ENCODE results near the gene PPP1R1A. TPM values are rescaled to one million over a fixed set of nuclear protein-coding genes. Genes with fewer than 3 reads are reported as not detected.

PPP1R1A gene
- total RNA-seq, 3 donors from 2014 or later = 0.52 to 30.0 (median 0.75) TPM

GRCh38 chr12:54593135-54593534 lies 4.7 kb upstream of the PPP1R1A start:
- Histone ChIP-seq H3K4me3 (no peak overlapping the region), H3K4me1 (ENCODE audit: low read depth) (peaks cover 2% of the 10 kb centered on the region), H3K9me3 (no peaks in the 10 kb centered on the region), H3K36me3 (ENCODE audit: low read depth) (no peaks in the 10 kb centered on the region)
- no peak for DNase-seq
- intact Hi-C loops (cut with DNase I, micrococcal nuclease) = no loop called here
- ATAC-seq = no peak
- no peak for TF ChIP-seq CTCF (IDR thresholded peaks at IDR 0.05)

GRCh38 chr12:54592316-54592715 lies 3.9 kb upstream of the PPP1R1A start:
- peaks cover 5% of the 10 kb centered on the region for H3K4me1 ChIP-seq (ENCODE audit: low read depth)
- intact Hi-C loops (cut with DNase I, micrococcal nuclease) = no loop called here

DNA sequence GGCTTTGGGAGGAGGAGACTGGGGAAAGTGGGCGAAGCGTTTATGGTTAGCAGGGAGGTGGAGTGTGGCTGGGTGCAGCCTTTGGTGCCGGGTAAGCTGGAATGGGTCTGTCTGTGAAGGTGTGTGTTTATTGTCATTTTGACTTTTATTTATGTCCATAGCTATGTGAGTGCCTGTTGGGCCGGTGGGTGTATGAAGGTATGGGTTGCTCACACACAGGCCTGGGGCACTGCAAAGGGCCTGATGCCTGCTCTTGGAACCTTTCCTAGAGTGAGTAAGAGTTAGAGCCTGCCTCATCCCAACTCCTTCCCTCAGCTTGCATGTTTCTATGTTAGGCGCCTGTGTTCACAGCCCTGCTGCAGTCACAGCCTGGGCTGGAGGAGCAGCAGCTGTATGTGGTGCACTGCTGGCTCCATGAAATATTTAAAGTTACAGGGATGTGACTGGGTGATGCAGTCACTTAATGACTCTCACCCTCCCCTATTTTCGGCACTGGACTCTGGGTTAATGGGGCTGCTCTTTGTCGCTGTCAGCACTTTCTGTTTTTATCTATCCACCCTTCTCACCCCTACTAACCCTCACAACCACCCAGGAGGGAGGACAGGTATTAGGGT lies 2.6 kb upstream of the PPP1R1A start:
- DNase-seq (no peak), ATAC-seq (no peak)
- H3K9me3 ChIP-seq = no peaks in the 10 kb centered on the region
- no peak overlapping the region for H3K4me3 ChIP-seq
- H3K4me1 ChIP-seq (ENCODE audit: low read depth) = peaks cover 5% of the 10 kb centered on the region
- intact Hi-C loops (cut with DNase I, micrococcal nuclease) = no loop called here
- no peaks in the 10 kb centered on the region for H3K36me3 ChIP-seq (ENCODE audit: low read depth)
- TF ChIP-seq CTCF (IDR thresholded peaks at IDR 0.05) = no peak

More at GRCh38 chr12:54592316-54592715, 3.9 kb upstream of the PPP1R1A start:
- DNase-seq (no peak), ATAC-seq (no peak)
- Histone ChIP-seq H3K36me3 (ENCODE audit: low read depth) (no peaks in the 10 kb centered on the region), H3K9me3 (no peaks in the 10 kb centered on the region), H3K4me3 (no peak overlapping the region)
- TF ChIP-seq CTCF (IDR thresholded peaks at IDR 0.05) = no peak

- Histone ChIP-seq H3K9me3 (no peaks in the 10 kb centered on the region), H3K4me3 (no peak overlapping the region), H3K4me1 (ENCODE audit: low read depth) (peaks cover 5% of the 10 kb centered on the region), H3K36me3 (ENCODE audit: low read depth) (no peaks in the 10 kb centered on the region)
- ATAC-seq = no peak
- no peak for DNase-seq
- intact Hi-C loops (cut with DNase I, micrococcal nuclease) = no loop called here
- no peak for TF ChIP-seq CTCF (IDR thresholded peaks at IDR 0.05)
Observed at GRCh38 chr12:54589964-54590363, 1.5 kb upstream of the PPP1R1A start.

- no peak for TF ChIP-seq CTCF (IDR thresholded peaks at IDR 0.05)
- Histone ChIP-seq H3K4me1 (ENCODE audit: low read depth) (peaks cover 5% of the 10 kb centered on the region), H3K4me3 (no peak overlapping the region), H3K9me3 (no peaks in the 10 kb centered on the region), H3K36me3 (ENCODE audit: low read depth) (no peaks in the 10 kb centered on the region)
- intact Hi-C loops (cut with DNase I, micrococcal nuclease) = no loop called here
- ATAC-seq (no peak), DNase-seq (no peak)
Observed at GRCh38 chr12:54588890-54589267, 420 bp upstream of the PPP1R1A start.

Measured in mucosa of descending colon (tissue), 3 donors.